ENCODE data around the gene PLK2.

Gene PLK2

GRCh38 chr5:58498340-58498942 is 38.6 kb upstream of the PLK2 start:
- no peak overlapping the region for H3K4me3 ChIP-seq (ENCODE audit: low read depth in 1 of 5, low read length in 5 of 5)
- no peaks in the 10 kb centered on the region for H3K4me1 ChIP-seq (ENCODE audit: control insufficient read depth in 5 of 5, insufficient read depth in 5 of 5, low read length in 5 of 5)
- no peak overlapping the region for H3K9ac ChIP-seq (ENCODE audit: low read length in 5 of 5)
- no peak overlapping the region for H3K27ac ChIP-seq (ENCODE audit: low read depth, low read length)
- peaks cover 0 to 2% (median 0%) of the 10 kb centered on the region in 5 donors for H3K27me3 ChIP-seq (ENCODE audit: control insufficient read depth in 5 of 5, insufficient read depth in 4 of 5, low read length in 5 of 5)
- H3K36me3 ChIP-seq (ENCODE audit: control insufficient read depth in 5 of 5, insufficient read depth in 5 of 5, low read length in 5 of 5): no peaks in the 10 kb centered on the region
- no peaks in the 10 kb centered on the region for H3K9me3 ChIP-seq (ENCODE audit: control insufficient read depth in 5 of 5, low read length in 5 of 5)

- no peaks in the 10 kb centered on the region for H3K36me3 ChIP-seq (ENCODE audit: control insufficient read depth in 5 of 5, insufficient read depth in 5 of 5, low read length in 5 of 5)
- H3K4me1 ChIP-seq (ENCODE audit: control insufficient read depth in 5 of 5, insufficient read depth in 5 of 5, low read length in 5 of 5): no peaks in the 10 kb centered on the region
- H3K4me3 ChIP-seq (ENCODE audit: low read depth in 1 of 5, low read length in 5 of 5): no peak overlapping the region
- H3K27ac ChIP-seq (ENCODE audit: low read depth, low read length): no peak overlapping the region
- H3K27me3 ChIP-seq (ENCODE audit: control insufficient read depth in 5 of 5, insufficient read depth in 4 of 5, low read length in 5 of 5): peaks cover 0 to 2% (median 0%) of the 10 kb centered on the region in 5 donors
- H3K9me3 ChIP-seq (ENCODE audit: control insufficient read depth in 5 of 5, low read length in 5 of 5): no peaks in the 10 kb centered on the region
- no peak overlapping the region for H3K9ac ChIP-seq (ENCODE audit: low read length in 5 of 5)
These were observed 38.0 kb upstream of the PLK2 start for GRCh38 chr5:58497921-58498320.

- Histone ChIP-seq H3K4me1 (ENCODE audit: control insufficient read depth in 5 of 5, insufficient read depth in 5 of 5, low read length in 5 of 5) (no peaks in the 10 kb centered on the region), H3K27ac (ENCODE audit: low read depth, low read length) (no peak overlapping the region), H3K27me3 (ENCODE audit: control insufficient read depth in 5 of 5, insufficient read depth in 4 of 5, low read length in 5 of 5) (no peaks in the 10 kb centered on the region)
These were observed 37.5 kb upstream of the PLK2 start for GRCh38 chr5:58497386-58497785.

GRCh38 chr5:58496488-58496887 is 36.6 kb upstream of the PLK2 start:
- Histone ChIP-seq H3K4me1 (ENCODE audit: control insufficient read depth in 5 of 5, insufficient read depth in 5 of 5, low read length in 5 of 5) (no peaks in the 10 kb centered on the region), H3K4me3 (ENCODE audit: low read depth in 1 of 5, low read length in 5 of 5) (no peak overlapping the region), H3K9me3 (ENCODE audit: control insufficient read depth in 5 of 5, low read length in 5 of 5) (no peaks in the 10 kb centered on the region), H3K27me3 (ENCODE audit: control insufficient read depth in 5 of 5, insufficient read depth in 4 of 5, low read length in 5 of 5) (no peaks in the 10 kb centered on the region), H3K27ac (ENCODE audit: low read depth, low read length) (no peak overlapping the region), H3K36me3 (ENCODE audit: control insufficient read depth in 5 of 5, insufficient read depth in 5 of 5, low read length in 5 of 5) (no peaks in the 10 kb centered on the region), H3K9ac (ENCODE audit: low read length in 5 of 5) (no peak overlapping the region)

More at GRCh38 chr5:58497386-58497785, 37.5 kb upstream of the PLK2 start:
- Histone ChIP-seq H3K9me3 (ENCODE audit: control insufficient read depth in 5 of 5, low read length in 5 of 5) (no peaks in the 10 kb centered on the region), H3K9ac (ENCODE audit: low read length in 5 of 5) (no peak overlapping the region), H3K4me3 (ENCODE audit: low read depth in 1 of 5, low read length in 5 of 5) (no peak overlapping the region), H3K36me3 (ENCODE audit: control insufficient read depth in 5 of 5, insufficient read depth in 5 of 5, low read length in 5 of 5) (no peaks in the 10 kb centered on the region)

- Histone ChIP-seq H3K9ac (ENCODE audit: low read length in 5 of 5) (no peak overlapping the region), H3K9me3 (ENCODE audit: control insufficient read depth in 5 of 5, low read length in 5 of 5) (no peaks in the 10 kb centered on the region), H3K4me1 (ENCODE audit: control insufficient read depth in 5 of 5, insufficient read depth in 5 of 5, low read length in 5 of 5) (no peaks in the 10 kb centered on the region), H3K27me3 (ENCODE audit: control insufficient read depth in 5 of 5, insufficient read depth in 4 of 5, low read length in 5 of 5) (peaks cover 0 to 2% (median 0%) of the 10 kb centered on the region in 5 donors), H3K36me3 (ENCODE audit: control insufficient read depth in 5 of 5, insufficient read depth in 5 of 5, low read length in 5 of 5) (no peaks in the 10 kb centered on the region), H3K27ac (ENCODE audit: low read depth, low read length) (no peak overlapping the region), H3K4me3 (ENCODE audit: low read depth in 1 of 5, low read length in 5 of 5) (no peak overlapping the region)
These were observed 33.3 kb upstream of the PLK2 start for GRCh38 chr5:58493141-58493540.

- H3K4me3 ChIP-seq (ENCODE audit: low read depth in 1 of 5, low read length in 5 of 5): no peak within 1 kb of the TSS
- no peaks in the 10 kb centered on the region for H3K9me3 ChIP-seq (ENCODE audit: control insufficient read depth in 5 of 5, low read length in 5 of 5)
- H3K4me1 ChIP-seq (ENCODE audit: control insufficient read depth in 5 of 5, insufficient read depth in 5 of 5, low read length in 5 of 5): no peaks in the 10 kb centered on the region
- H3K27ac ChIP-seq (ENCODE audit: low read depth, low read length): no peak within 1 kb of the TSS
- H3K9ac ChIP-seq (ENCODE audit: low read length in 5 of 5): no peak within 1 kb of the TSS
- H3K27me3 ChIP-seq (ENCODE audit: control insufficient read depth in 5 of 5, insufficient read depth in 4 of 5, low read length in 5 of 5): peaks cover 0 to 2% (median 0%) of the 10 kb centered on the region in 5 donors
- no peaks in the 10 kb centered on the region for H3K36me3 ChIP-seq (ENCODE audit: control insufficient read depth in 5 of 5, insufficient read depth in 5 of 5, low read length in 5 of 5)
These were observed 31.5 kb upstream of the PLK2 start, which contains the start of gene GAPT for GRCh38 chr5:58491216-58491892. Gene GAPT, plus strand, starts transcription at chr5:58491435. Its CDS starts 3,102 bp downstream, at chr5:58494537.

GRCh38 chr5:58490402-58491050 is 30.6 kb upstream of the PLK2 start:
- no peak overlapping the region for H3K27ac ChIP-seq (ENCODE audit: low read depth, low read length)
- no peaks in the 10 kb centered on the region for H3K9me3 ChIP-seq (ENCODE audit: control insufficient read depth in 5 of 5, low read length in 5 of 5)
- no peaks in the 10 kb centered on the region for H3K36me3 ChIP-seq (ENCODE audit: control insufficient read depth in 5 of 5, insufficient read depth in 5 of 5, low read length in 5 of 5)
- no peak overlapping the region for H3K9ac ChIP-seq (ENCODE audit: low read length in 5 of 5)
- peaks cover 0 to 2% (median 0%) of the 10 kb centered on the region in 5 donors for H3K27me3 ChIP-seq (ENCODE audit: control insufficient read depth in 5 of 5, insufficient read depth in 4 of 5, low read length in 5 of 5)
- no peaks in the 10 kb centered on the region for H3K4me1 ChIP-seq (ENCODE audit: control insufficient read depth in 5 of 5, insufficient read depth in 5 of 5, low read length in 5 of 5)
- H3K4me3 ChIP-seq (ENCODE audit: low read depth in 1 of 5, low read length in 5 of 5): no peak overlapping the region

- Histone ChIP-seq H3K9ac (ENCODE audit: low read length in 5 of 5) (no peak overlapping the region), H3K4me1 (ENCODE audit: control insufficient read depth in 5 of 5, insufficient read depth in 5 of 5, low read length in 5 of 5) (no peaks in the 10 kb centered on the region), H3K9me3 (ENCODE audit: control insufficient read depth in 5 of 5, low read length in 5 of 5) (no peaks in the 10 kb centered on the region), H3K4me3 (ENCODE audit: low read depth in 1 of 5, low read length in 5 of 5) (no peak overlapping the region), H3K27ac (ENCODE audit: low read depth, low read length) (no peak overlapping the region), H3K36me3 (ENCODE audit: control insufficient read depth in 5 of 5, insufficient read depth in 5 of 5, low read length in 5 of 5) (no peaks in the 10 kb centered on the region), H3K27me3 (ENCODE audit: control insufficient read depth in 5 of 5, insufficient read depth in 4 of 5, low read length in 5 of 5) (peaks cover 0 to 4% (median 0%) of the 10 kb centered on the region in 5 donors)
These were observed 26.4 kb upstream of the PLK2 start for GRCh38 chr5:58486290-58486689.

- no peak overlapping the region for H3K27ac ChIP-seq (ENCODE audit: low read depth, low read length)
- peaks cover 0 to 10% (median 0%) of the 10 kb centered on the region in 5 donors for H3K27me3 ChIP-seq (ENCODE audit: control insufficient read depth in 5 of 5, insufficient read depth in 4 of 5, low read length in 5 of 5)
- no peak overlapping the region for H3K4me3 ChIP-seq (ENCODE audit: low read depth in 1 of 5, low read length in 5 of 5)
- H3K9me3 ChIP-seq (ENCODE audit: control insufficient read depth in 5 of 5, low read length in 5 of 5): no peaks in the 10 kb centered on the region
- H3K9ac ChIP-seq (ENCODE audit: low read length in 5 of 5): no peak overlapping the region
- no peaks in the 10 kb centered on the region for H3K4me1 ChIP-seq (ENCODE audit: control insufficient read depth in 5 of 5, insufficient read depth in 5 of 5, low read length in 5 of 5)
- H3K36me3 ChIP-seq (ENCODE audit: control insufficient read depth in 5 of 5, insufficient read depth in 5 of 5, low read length in 5 of 5): no peaks in the 10 kb centered on the region
These were observed 24.6 kb upstream of the PLK2 start for GRCh38 chr5:58484505-58484904.

- no peak overlapping the region for H3K27ac ChIP-seq (ENCODE audit: low read depth, low read length)
- no peak overlapping the region for H3K9ac ChIP-seq (ENCODE audit: low read length in 5 of 5)
- H3K4me3 ChIP-seq (ENCODE audit: low read depth in 1 of 5, low read length in 5 of 5): no peak overlapping the region
- peaks cover 0 to 10% (median 0%) of the 10 kb centered on the region in 5 donors for H3K27me3 ChIP-seq (ENCODE audit: control insufficient read depth in 5 of 5, insufficient read depth in 4 of 5, low read length in 5 of 5)
- no peaks in the 10 kb centered on the region for H3K36me3 ChIP-seq (ENCODE audit: control insufficient read depth in 5 of 5, insufficient read depth in 5 of 5, low read length in 5 of 5)
- H3K9me3 ChIP-seq (ENCODE audit: control insufficient read depth in 5 of 5, low read length in 5 of 5): no peaks in the 10 kb centered on the region
- no peaks in the 10 kb centered on the region for H3K4me1 ChIP-seq (ENCODE audit: control insufficient read depth in 5 of 5, insufficient read depth in 5 of 5, low read length in 5 of 5)
These were observed 22.6 kb upstream of the PLK2 start for GRCh38 chr5:58482536-58482935.
